Breast epithelium (tissue), 3 donors: Measurements from ENCODE around the gene PARP15.

Experiments used
- CTCF ChIP-seq, 3 donors: fragments of 450-650 bp; IDR thresholded peaks; one replicate each; pipeline ENCODE4 v1.5.1; 2016 to 2017; ENCODE audit warnings: antibody characterized with exemption in 3 of 3, mild to moderate bottlenecking in 3 of 3, moderate library complexity in 3 of 3
- POLR2AphosphoS5 ChIP-seq, 3 donors: sonication (generic); formaldehyde crosslinking; IDR thresholded peaks; one replicate each; pipeline ENCODE4 v1.6.1; 2017; ENCODE audit warnings: antibody characterized with exemption in 3 of 3

GRCh38 chr3:122687298-122687697 is 109.8 kb downstream of the PARP15 start:
- no peak for TF ChIP-seq CTCF (IDR thresholded peaks at IDR 0.05)
- no peak for TF ChIP-seq POLR2AphosphoS5 (IDR thresholded peaks at IDR 0.05)
